Adrenal gland (tissue), 5 donors: ENCODE measurements around the gene HTR2C.

ENCODE experiments used
- CTCF ChIP-seq, 6 experiments: fragments of 450-650 bp in 4 of 6; fragments of 200-600 bp in 2 of 6; sonication (generic) in 1 of 6; IDR thresholded peaks; 1 replicate in 5 of 6; 2 replicates in 1 of 6; pipeline versions ENCODE4 v1.5.1 to v1.8.0; 2016 to 2021; ENCODE audit warnings: antibody characterized with exemption in 6 of 6, mild to moderate bottlenecking in 2 of 6, moderate library complexity in 1 of 6
- POLR2A ChIP-seq, 2 donors: fragments of 450-650 bp; IDR thresholded peaks; one replicate each; pipeline ENCODE4 v1.6.1; 2017; ENCODE audit warnings: antibody characterized with exemption in 2 of 2, mild to moderate bottlenecking in 2 of 2, moderate library complexity in 1 of 2
- donor health status: DM: no; HTN: no; CAD: no.

GRCh38 chrX:114715096-114715495 is 131.2 kb downstream of the HTR2C start:
- TF ChIP-seq CTCF (IDR thresholded peaks at IDR 0.05) (no peak), POLR2A (IDR thresholded peaks at IDR 0.05) (no peak)
